HEK293 (cell line): Measurements from ENCODE around the gene MMD2.
A peak's percentile ranks its signal among the peaks of the same experiment; 100 is the strongest.

Source experiments
- CTCF ChIA-PET: fragments of 350-600 bp; formaldehyde crosslinking; extraction: SDS; loops from one replicate; lab custom pipeline; 2021; ENCODE audit warnings: antibody characterized with exemption; lab: Yijun Ruan, JAX
- POLR2A ChIA-PET: fragments of 300-600 bp; formaldehyde crosslinking; extraction: SDS; loops from one replicate; lab custom pipeline; 2020; ENCODE audit warnings: antibody characterized with exemption, inconsistent platforms; lab: Yijun Ruan, JAX
- H3K27ac ChIP-seq: fragments of 200-500 bp; sonication (Bioruptor generic); 2 replicates; pipeline ENCODE4 v1.5.1; 2014; ENCODE audit warnings: low read depth, low read length, control low read depth, inconsistent platforms; ENCODE audit errors: extremely low read depth
- H3K36me3 ChIP-seq, 2 experiments: fragments of 200-500 bp in 1 of 2; sonication (Bioruptor generic) in 1 of 2; 1 replicate in 1 of 2; 2 replicates in 1 of 2; pipeline ENCODE4 v1.5.1; 2014 to 2017; ENCODE audit warnings: inconsistent platforms in 2 of 2, low read length in 2 of 2; ENCODE audit not compliant: control insufficient read depth in 2 of 2, insufficient read depth in 1 of 2
- H3K4me1 ChIP-seq: fragments of 200-500 bp; sonication (Bioruptor generic); 2 replicates; pipeline ENCODE4 v1.5.1; 2014; ENCODE audit warnings: mild to moderate bottlenecking, low read length, inconsistent platforms; ENCODE audit not compliant: control insufficient read depth, insufficient read depth
- H3K4me3 ChIP-seq: 2 replicates; pipeline ENCODE4 v1.5.1; 2011; ENCODE audit warnings: low read depth, mild to moderate bottlenecking, control low read depth, low read length, moderate library complexity
- H3K9me3 ChIP-seq: fragments of 200-500 bp; sonication (Bioruptor generic); 2 replicates; pipeline ENCODE4 v1.5.1; 2014; ENCODE audit warnings: low read depth, low read length, inconsistent platforms; ENCODE audit not compliant: control insufficient read depth, insufficient read depth
- ATF2 ChIP-seq: fragments of 450-650 bp; formaldehyde crosslinking; IDR thresholded peaks from 2 replicates; pipeline ENCODE4 v1.5.1; 2016; ENCODE audit warnings: missing biosample characterization, missing genetic modification characterization, low read depth
- CTCF ChIP-seq: fragments of 450-650 bp; formaldehyde crosslinking; IDR thresholded peaks from 2 replicates; pipeline ENCODE4 v1.5.1; 2016; ENCODE audit warnings: missing biosample characterization, missing genetic modification characterization
- FEZF1 ChIP-seq: fragments of 450-650 bp; formaldehyde crosslinking; IDR thresholded peaks from 2 replicates; pipeline ENCODE4 v1.5.1; 2016; ENCODE audit warnings: missing biosample characterization, missing genetic modification characterization
- GFI1B ChIP-seq: fragments of 450-650 bp; formaldehyde crosslinking; IDR thresholded peaks from 2 replicates; pipeline ENCODE4 v1.5.1; 2016; ENCODE audit warnings: missing biosample characterization, missing genetic modification characterization
- GLIS2 ChIP-seq: fragments of 450-650 bp; formaldehyde crosslinking; IDR thresholded peaks from 2 replicates; pipeline ENCODE4 v1.5.1; 2016; ENCODE audit warnings: missing biosample characterization, missing genetic modification characterization
- KLF1 ChIP-seq: fragments of 450-650 bp; formaldehyde crosslinking; IDR thresholded peaks from 2 replicates; pipeline ENCODE4 v1.5.1; 2016; ENCODE audit warnings: missing biosample characterization, missing genetic modification characterization
- SCRT2 ChIP-seq: fragments of 450-650 bp; formaldehyde crosslinking; IDR thresholded peaks from 2 replicates; pipeline ENCODE4 v1.5.1; 2016; ENCODE audit warnings: missing biosample characterization, missing genetic modification characterization
- TRIM28 ChIP-seq: IDR thresholded peaks from 2 replicates; pipeline ENCODE4 v1.6.1; 2011; ENCODE audit warnings: low read length, control low read depth, borderline replicate concordance
- ZBTB48 ChIP-seq: fragments of 450-650 bp; formaldehyde crosslinking; IDR thresholded peaks from 2 replicates; pipeline ENCODE4 v1.5.1; 2016; ENCODE audit warnings: missing biosample characterization, missing genetic modification characterization
- ZBTB6 ChIP-seq: fragments of 450-650 bp; formaldehyde crosslinking; IDR thresholded peaks from 2 replicates; pipeline ENCODE4 v1.5.1; 2017; ENCODE audit warnings: missing biosample characterization, missing genetic modification characterization
- ZFP69B ChIP-seq: fragments of 450-650 bp; formaldehyde crosslinking; IDR thresholded peaks from 2 replicates; pipeline ENCODE4 v1.5.1; 2016; ENCODE audit warnings: missing biosample characterization, missing genetic modification characterization
- ZIC2 ChIP-seq: fragments of 450-650 bp; formaldehyde crosslinking; IDR thresholded peaks from 2 replicates; pipeline ENCODE4 v1.5.1; 2016; ENCODE audit warnings: missing biosample characterization, missing genetic modification characterization
- ZNF121 ChIP-seq: fragments of 450-650 bp; formaldehyde crosslinking; IDR thresholded peaks from 2 replicates; pipeline ENCODE4 v1.5.1; 2016; ENCODE audit warnings: missing biosample characterization, missing genetic modification characterization
- ZNF138 ChIP-seq: fragments of 450-650 bp; formaldehyde crosslinking; IDR thresholded peaks from 2 replicates; pipeline ENCODE4 v1.5.1; 2016; ENCODE audit warnings: missing biosample characterization, missing genetic modification characterization, borderline replicate concordance
- ZNF140 ChIP-seq: fragments of 450-650 bp; formaldehyde crosslinking; IDR thresholded peaks from 2 replicates; pipeline ENCODE4 v1.5.1; 2016; ENCODE audit warnings: missing biosample characterization, missing genetic modification characterization
- ZNF214 ChIP-seq: fragments of 450-650 bp; formaldehyde crosslinking; IDR thresholded peaks from 2 replicates; pipeline ENCODE4 v1.5.1; 2017; ENCODE audit warnings: missing biosample characterization, mild to moderate bottlenecking, missing genetic modification characterization, borderline replicate concordance
- ZNF292 ChIP-seq: fragments of 450-650 bp; formaldehyde crosslinking; IDR thresholded peaks from 2 replicates; pipeline ENCODE4 v1.5.1; 2016; ENCODE audit warnings: low read depth, missing biosample characterization, missing genetic modification characterization, borderline replicate concordance
- ZNF423 ChIP-seq: fragments of 450-650 bp; formaldehyde crosslinking; IDR thresholded peaks from 2 replicates; pipeline ENCODE4 v1.5.1; 2016; ENCODE audit warnings: missing biosample characterization, missing genetic modification characterization
- ZNF558 ChIP-seq: fragments of 450-650 bp; formaldehyde crosslinking; IDR thresholded peaks from 2 replicates; pipeline ENCODE4 v1.5.1; 2016; ENCODE audit warnings: missing biosample characterization, missing genetic modification characterization
- ZNF621 ChIP-seq: fragments of 450-650 bp; formaldehyde crosslinking; IDR thresholded peaks from 2 replicates; pipeline ENCODE4 v1.5.1; 2017; ENCODE audit warnings: missing biosample characterization, missing genetic modification characterization
- ZNF654 ChIP-seq: fragments of 450-650 bp; formaldehyde crosslinking; IDR thresholded peaks from 2 replicates; pipeline ENCODE4 v1.5.1; 2016; ENCODE audit warnings: low read depth, missing biosample characterization, missing genetic modification characterization
- ZNF701 ChIP-seq: fragments of 450-650 bp; formaldehyde crosslinking; IDR thresholded peaks from 2 replicates; pipeline ENCODE4 v1.5.1; 2016; ENCODE audit warnings: missing biosample characterization, missing genetic modification characterization
- ZNF837 ChIP-seq: fragments of 450-650 bp; formaldehyde crosslinking; IDR thresholded peaks from 2 replicates; pipeline ENCODE4 v1.5.1; 2016; ENCODE audit warnings: missing biosample characterization, missing genetic modification characterization
- ZSCAN23 ChIP-seq: fragments of 450-650 bp; formaldehyde crosslinking; IDR thresholded peaks from 2 replicates; pipeline ENCODE4 v1.5.1; 2016; ENCODE audit warnings: missing biosample characterization, missing genetic modification characterization

The MMD2 gene

GRCh38 chr7:4960363-4960762 lies 1.4 kb upstream of the MMD2 start:
- no peak overlapping the region for H3K4me3 ChIP-seq
- POLR2A ChIA-PET, result no interaction called here
- H3K27ac ChIP-seq, result no peak overlapping the region
- no peaks in the 10 kb centered on the region for H3K4me1 ChIP-seq
- CTCF ChIA-PET, result interaction anchor here (0.6 kb wide), 1 partner anchor 118 kb away, joined by 5 read pairs; no protein-coding TSS in a partner anchor
- no peaks in the 10 kb centered on the region for H3K9me3 ChIP-seq
- H3K36me3 ChIP-seq, result no peaks in the 10 kb centered on the region
- peak; percentile 21; the same call in 1 of the 2 replicates for TF ChIP-seq ZNF654 (tag by site-specific recombination)
- peak; percentile 14; the same call in 1 of the 2 replicates for TF ChIP-seq GLIS2
- TF ChIP-seq ZFP69B, result 0 out of 2 replicates have a peak, but pooled peaks have one; percentile 23
- TF ChIP-seq ZNF621, result no peak
- TF ChIP-seq ZBTB48 (tag by site-specific recombination), result peak; percentile 19; the same call in 1 of the 2 replicates
- 0 out of 2 replicates have a peak, but pooled peaks have one; percentile 29 for TF ChIP-seq CTCF
- TF ChIP-seq ZNF292 (tag by site-specific recombination), result no peak
- TF ChIP-seq ZNF423, result peak; percentile 37; the same call in 1 of the 2 replicates
- TF ChIP-seq ZIC2, result peak; percentile 50
- TF ChIP-seq, all 188 proteins: peak for 7

- CTCF ChIA-PET, result no interaction called here
- Histone ChIP-seq H3K4me1 (no peaks in the 10 kb centered on the region), H3K36me3 (no peaks in the 10 kb centered on the region)
- POLR2A ChIA-PET, result no interaction called here
- TF ChIP-seq FEZF1, result no peak
- no peak for TF ChIP-seq ZBTB6 (tag by site-specific recombination)
- TF ChIP-seq ZSCAN23, result no peak
- TF ChIP-seq ATF2 (tag by site-specific recombination), result no peak
- no peak for TF ChIP-seq GFI1B (tag by site-specific recombination)
- no peak for TF ChIP-seq ZNF837 (tag by site-specific recombination)
- no peak for TF ChIP-seq ZNF701 (tag by site-specific recombination)
- TF ChIP-seq KLF1 (tag by site-specific recombination), result no peak
- no peak for TF ChIP-seq TRIM28
- no peak for TF ChIP-seq SCRT2
- no peak for TF ChIP-seq ZNF140
- no peak for TF ChIP-seq ZNF621
- no peak for TF ChIP-seq ZNF214
- no peak for TF ChIP-seq ZNF121 (tag by site-specific recombination)
- TF ChIP-seq ZNF558 (tag by site-specific recombination), result no peak
- TF ChIP-seq ZNF138 (tag by site-specific recombination), result no peak
- TF ChIP-seq, all 188 proteins: peak for 0
- Histone ChIP-seq H3K27ac (no peak overlapping the region), H3K4me3 (no peak overlapping the region), H3K9me3 (no peaks in the 10 kb centered on the region)
Measured at GRCh38 chr7:4959893-4960292, 906 bp upstream of the MMD2 start.
